Liver (tissue), 9 donors: ENCODE results near the gene ALKBH5. TPM values are rescaled to one million over a fixed set of nuclear protein-coding genes. Genes with fewer than 3 reads are reported as not detected.
A peak's percentile ranks its signal among the peaks of the same experiment; 100 is the strongest.

ENCODE experiments used
- DNase-seq: peaks from one replicate; pipeline ENCODE4 v3.0.0-alpha.2; 2017; ENCODE audit warnings: low spot score
- H3K27ac ChIP-seq, 2 donors: one replicate each; pipeline ENCODE4 v1.7.0; 2013; ENCODE audit warnings: inconsistent platforms in 2 of 2, low read length in 2 of 2, control low read depth in 1 of 2, low read depth in 1 of 2, mild to moderate bottlenecking in 1 of 2
- H3K27me3 ChIP-seq, 4 donors: one replicate each; pipeline versions ENCODE4 v1.6.1 to v1.7.0; 2013; ENCODE audit warnings: low read length in 3 of 4, inconsistent platforms in 1 of 4, mild to moderate bottlenecking in 1 of 4, moderate library complexity in 1 of 4; ENCODE audit not compliant: control insufficient read depth in 4 of 4, insufficient read depth in 4 of 4
- H3K36me3 ChIP-seq, 4 donors: one replicate each; pipeline versions ENCODE4 v1.6.1 to v1.7.0; 2013; ENCODE audit warnings: low read length in 3 of 4, mild to moderate bottlenecking in 3 of 4, low read depth in 1 of 4, moderate library complexity in 1 of 4; ENCODE audit not compliant: control insufficient read depth in 4 of 4, insufficient read depth in 3 of 4
- H3K4me1 ChIP-seq, 4 donors: one replicate each; pipeline versions ENCODE4 v1.6.1 to v1.7.0; 2013; ENCODE audit warnings: low read length in 3 of 4, mild to moderate bottlenecking in 3 of 4, moderate library complexity in 1 of 4; ENCODE audit not compliant: control insufficient read depth in 4 of 4, insufficient read depth in 4 of 4
- H3K4me3 ChIP-seq, 3 donors: one replicate each; pipeline versions ENCODE4 v1.6.1 to v1.7.0; 2013; ENCODE audit warnings: low read length in 3 of 3, control low read depth in 1 of 3, low read depth in 1 of 3, mild to moderate bottlenecking in 1 of 3
- H3K9ac ChIP-seq, 2 donors: one replicate each; pipeline ENCODE4 v1.7.0; 2013; ENCODE audit warnings: low read length in 2 of 2, mild to moderate bottlenecking in 2 of 2, moderate library complexity in 2 of 2, control low read depth in 1 of 2, low read depth in 1 of 2
- H3K9me3 ChIP-seq, 4 donors: one replicate each; pipeline versions ENCODE4 v1.6.1 to v1.7.0; 2013; ENCODE audit warnings: low read length in 3 of 4; ENCODE audit not compliant: control insufficient read depth in 4 of 4
- EGR1 ChIP-seq, 2 donors: IDR thresholded peaks; 2 replicates each; pipeline ENCODE4 v1.6.1; 2016 to 2018; ENCODE audit warnings: antibody characterized with exemption in 2 of 2, low read depth in 2 of 2
- FOXA2 ChIP-seq: IDR thresholded peaks from 2 replicates; pipeline ENCODE4 v1.6.1; 2016; ENCODE audit warnings: antibody characterized with exemption
- GABPA ChIP-seq, 2 donors: IDR thresholded peaks in 1 of 2; conservative IDR thresholded peaks in 1 of 2; 2 replicates each; pipeline ENCODE4 v1.6.1; 2016; ENCODE audit warnings: antibody characterized with exemption in 2 of 2, mild to moderate bottlenecking in 1 of 2, moderate library complexity in 1 of 2
- HNF4A ChIP-seq, 2 donors: conservative IDR thresholded peaks; 2 replicates each; pipeline ENCODE4 v1.6.1; 2016; ENCODE audit warnings: antibody characterized with exemption in 2 of 2, mild to moderate bottlenecking in 2 of 2
- HNF4G ChIP-seq: IDR thresholded peaks from 2 replicates; pipeline ENCODE4 v1.6.1; 2016; ENCODE audit warnings: antibody characterized with exemption
- RAD21 ChIP-seq, 2 donors: IDR thresholded peaks; 2 replicates each; pipeline ENCODE4 v1.6.1; 2016; ENCODE audit warnings: antibody characterized with exemption in 2 of 2, mild to moderate bottlenecking in 2 of 2
- SP1 ChIP-seq: IDR thresholded peaks from 2 replicates; pipeline ENCODE4 v1.6.1; 2018; ENCODE audit warnings: antibody characterized with exemption, mild to moderate bottlenecking
- YY1 ChIP-seq: IDR thresholded peaks from 2 replicates; pipeline ENCODE4 v1.6.1; 2016; ENCODE audit warnings: antibody characterized with exemption, mild to moderate bottlenecking
- WGBS: extraction: QIAGEN DNeasy Blood & Tissue Kit; methylation state at CpG from one replicate; pipeline ENCODE4 v1.1.7; 2013; 5-methylcytosine and 5-hydroxymethylcytosine counted together
- polyA plus RNA-seq, 2 donors: library from polyadenylated mRNA; stranded (reverse) in 1 of 2; unstranded in 1 of 2; fragments of 200-250 nt in 1 of 2; fragments of >200 nt in 1 of 2; fragmentation: Nextera tagmentation in 1 of 2; extraction: Ambion mirVana in 1 of 2; gene quantifications; one replicate each; pipeline versions ENCODE4 v1.2.1 to v1.2.3, GENCODE V29; 2013 to 2015
- total RNA-seq, 2 donors: library from RNA; depleted of rRNA; stranded (reverse); fragments of >200 nt; gene quantifications; one replicate each; pipeline ENCODE4 v1.2.3, GENCODE V29; 2014
- TF ChIP-seq, protein P1 (sequence below): IDR thresholded peaks from 2 replicates; pipeline ENCODE4 v1.6.1; 2016; ENCODE audit warnings: antibody characterized with exemption
- TF ChIP-seq, protein P2 (sequence below): IDR thresholded peaks from 2 replicates; pipeline ENCODE4 v1.6.1; 2016; ENCODE audit warnings: antibody characterized with exemption
- TF ChIP-seq, protein P3 (sequence below): IDR thresholded peaks from 2 replicates; pipeline ENCODE4 v1.6.1; 2016; ENCODE audit warnings: antibody characterized with exemption, mild to moderate bottlenecking
- TF ChIP-seq, protein P4 (sequence below): fragments of 150-350 bp; IDR thresholded peaks from 2 replicates; pipeline ENCODE4 v1.5.1; 2017; ENCODE audit warnings: improper control_type of control experiment, low read depth, low read length; ENCODE audit not compliant: missing input control
- donor health status: healthy.
- donor health status: healthy.
- donor health status: healthy.
- donor health status: healthy.
- donor health status: healthy.

ALKBH5 gene
- total and polyA plus RNA-seq, 4 donors = 30.5 to 67.8 (median 46.3) TPM

DNA sequence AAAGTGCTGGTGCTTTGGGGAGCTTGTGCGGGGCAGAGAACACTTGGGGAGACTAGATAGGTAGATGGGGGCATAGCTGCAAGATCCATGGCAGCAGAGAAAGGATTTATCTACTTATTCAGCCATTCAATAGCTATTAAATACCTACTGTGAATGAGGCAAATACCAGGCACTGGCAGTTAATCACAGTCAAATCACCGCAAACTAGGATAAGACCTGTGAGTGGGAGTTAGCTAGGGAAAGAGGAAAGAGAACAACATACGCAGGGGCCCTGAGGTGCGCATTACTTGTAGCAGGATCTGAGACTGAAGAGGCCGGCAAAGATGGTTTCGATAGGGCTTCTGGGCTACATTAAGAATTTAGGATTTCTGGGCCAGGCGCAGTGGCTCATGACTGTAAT, 3.8 kb upstream of the ALKBH5 start:
- H3K27me3 ChIP-seq = no peaks in the 10 kb centered on the region

DNA sequence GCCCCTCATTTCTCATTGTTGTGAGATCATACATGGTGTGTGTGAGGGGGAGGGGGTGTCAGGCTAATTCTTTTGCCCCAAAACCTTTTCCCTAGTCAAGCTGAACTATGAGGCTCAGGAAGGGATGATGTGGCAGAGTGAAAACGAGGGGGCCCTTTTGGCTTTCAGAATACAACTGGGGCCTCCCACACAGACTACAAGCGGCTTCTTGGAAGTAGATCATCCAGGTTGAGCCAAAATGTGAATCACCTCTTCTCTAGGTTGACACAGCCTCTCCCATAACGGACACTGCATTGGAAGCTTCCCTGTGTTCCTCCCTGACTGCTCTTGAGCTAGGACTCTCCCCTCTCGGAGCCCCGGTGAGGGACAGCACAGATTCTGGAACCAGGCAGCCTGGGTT, 2.3 kb upstream of the ALKBH5 start:
- peak overlapping the region in 1 of 2 donors; percentile 12 for H3K9ac ChIP-seq
- TF ChIP-seq RAD21 (IDR thresholded peaks at IDR 0.05) = no peak
- peaks cover 7 to 27% (median 20%) of the 10 kb centered on the region in 4 donors for H3K4me1 ChIP-seq
- no peaks in the 10 kb centered on the region for H3K27me3 ChIP-seq
- no peaks in the 10 kb centered on the region for H3K36me3 ChIP-seq
- peak overlapping the region; percentile 96 to 99 for H3K27ac ChIP-seq
- H3K9me3 ChIP-seq = no peaks in the 10 kb centered on the region
- 78% methylated on average over 5 of the region's 5 CpGs for WGBS
- H3K4me3 ChIP-seq = no peak overlapping the region
- DNase-seq = no peak

More for the DNA sequence above, 3.8 kb upstream of the ALKBH5 start:
- TF ChIP-seq, protein P1, sequence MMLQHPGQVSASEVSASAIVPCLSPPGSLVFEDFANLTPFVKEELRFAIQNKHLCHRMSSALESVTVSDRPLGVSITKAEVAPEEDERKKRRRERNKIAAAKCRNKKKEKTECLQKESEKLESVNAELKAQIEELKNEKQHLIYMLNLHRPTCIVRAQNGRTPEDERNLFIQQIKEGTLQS = no peak
- TF ChIP-seq FOXA2 = no peak
- no peak for TF ChIP-seq GABPA (IDR thresholded peaks at IDR 0.05 in 1 of 2, conservative IDR thresholded peaks at IDR 0.05 in 1 of 2)
- no peak for TF ChIP-seq YY1
- TF ChIP-seq SP1 = no peak
- TF ChIP-seq HNF4G = no peak
- TF ChIP-seq, protein P2, sequence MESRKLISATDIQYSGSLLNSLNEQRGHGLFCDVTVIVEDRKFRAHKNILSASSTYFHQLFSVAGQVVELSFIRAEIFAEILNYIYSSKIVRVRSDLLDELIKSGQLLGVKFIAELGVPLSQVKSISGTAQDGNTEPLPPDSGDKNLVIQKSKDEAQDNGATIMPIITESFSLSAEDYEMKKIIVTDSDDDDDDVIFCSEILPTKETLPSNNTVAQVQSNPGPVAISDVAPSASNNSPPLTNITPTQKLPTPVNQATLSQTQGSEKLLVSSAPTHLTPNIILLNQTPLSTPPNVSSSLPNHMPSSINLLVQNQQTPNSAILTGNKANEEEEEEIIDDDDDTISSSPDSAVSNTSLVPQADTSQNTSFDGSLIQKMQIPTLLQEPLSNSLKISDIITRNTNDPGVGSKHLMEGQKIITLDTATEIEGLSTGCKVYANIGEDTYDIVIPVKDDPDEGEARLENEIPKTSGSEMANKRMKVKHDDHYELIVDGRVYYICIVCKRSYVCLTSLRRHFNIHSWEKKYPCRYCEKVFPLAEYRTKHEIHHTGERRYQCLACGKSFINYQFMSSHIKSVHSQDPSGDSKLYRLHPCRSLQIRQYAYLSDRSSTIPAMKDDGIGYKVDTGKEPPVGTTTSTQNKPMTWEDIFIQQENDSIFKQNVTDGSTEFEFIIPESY = no peak
- no peak for TF ChIP-seq HNF4A (conservative IDR thresholded peaks at IDR 0.05)
- TF ChIP-seq, protein P3, sequence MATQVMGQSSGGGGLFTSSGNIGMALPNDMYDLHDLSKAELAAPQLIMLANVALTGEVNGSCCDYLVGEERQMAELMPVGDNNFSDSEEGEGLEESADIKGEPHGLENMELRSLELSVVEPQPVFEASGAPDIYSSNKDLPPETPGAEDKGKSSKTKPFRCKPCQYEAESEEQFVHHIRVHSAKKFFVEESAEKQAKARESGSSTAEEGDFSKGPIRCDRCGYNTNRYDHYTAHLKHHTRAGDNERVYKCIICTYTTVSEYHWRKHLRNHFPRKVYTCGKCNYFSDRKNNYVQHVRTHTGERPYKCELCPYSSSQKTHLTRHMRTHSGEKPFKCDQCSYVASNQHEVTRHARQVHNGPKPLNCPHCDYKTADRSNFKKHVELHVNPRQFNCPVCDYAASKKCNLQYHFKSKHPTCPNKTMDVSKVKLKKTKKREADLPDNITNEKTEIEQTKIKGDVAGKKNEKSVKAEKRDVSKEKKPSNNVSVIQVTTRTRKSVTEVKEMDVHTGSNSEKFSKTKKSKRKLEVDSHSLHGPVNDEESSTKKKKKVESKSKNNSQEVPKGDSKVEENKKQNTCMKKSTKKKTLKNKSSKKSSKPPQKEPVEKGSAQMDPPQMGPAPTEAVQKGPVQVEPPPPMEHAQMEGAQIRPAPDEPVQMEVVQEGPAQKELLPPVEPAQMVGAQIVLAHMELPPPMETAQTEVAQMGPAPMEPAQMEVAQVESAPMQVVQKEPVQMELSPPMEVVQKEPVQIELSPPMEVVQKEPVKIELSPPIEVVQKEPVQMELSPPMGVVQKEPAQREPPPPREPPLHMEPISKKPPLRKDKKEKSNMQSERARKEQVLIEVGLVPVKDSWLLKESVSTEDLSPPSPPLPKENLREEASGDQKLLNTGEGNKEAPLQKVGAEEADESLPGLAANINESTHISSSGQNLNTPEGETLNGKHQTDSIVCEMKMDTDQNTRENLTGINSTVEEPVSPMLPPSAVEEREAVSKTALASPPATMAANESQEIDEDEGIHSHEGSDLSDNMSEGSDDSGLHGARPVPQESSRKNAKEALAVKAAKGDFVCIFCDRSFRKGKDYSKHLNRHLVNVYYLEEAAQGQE = no peak
- TF ChIP-seq, protein P4, sequence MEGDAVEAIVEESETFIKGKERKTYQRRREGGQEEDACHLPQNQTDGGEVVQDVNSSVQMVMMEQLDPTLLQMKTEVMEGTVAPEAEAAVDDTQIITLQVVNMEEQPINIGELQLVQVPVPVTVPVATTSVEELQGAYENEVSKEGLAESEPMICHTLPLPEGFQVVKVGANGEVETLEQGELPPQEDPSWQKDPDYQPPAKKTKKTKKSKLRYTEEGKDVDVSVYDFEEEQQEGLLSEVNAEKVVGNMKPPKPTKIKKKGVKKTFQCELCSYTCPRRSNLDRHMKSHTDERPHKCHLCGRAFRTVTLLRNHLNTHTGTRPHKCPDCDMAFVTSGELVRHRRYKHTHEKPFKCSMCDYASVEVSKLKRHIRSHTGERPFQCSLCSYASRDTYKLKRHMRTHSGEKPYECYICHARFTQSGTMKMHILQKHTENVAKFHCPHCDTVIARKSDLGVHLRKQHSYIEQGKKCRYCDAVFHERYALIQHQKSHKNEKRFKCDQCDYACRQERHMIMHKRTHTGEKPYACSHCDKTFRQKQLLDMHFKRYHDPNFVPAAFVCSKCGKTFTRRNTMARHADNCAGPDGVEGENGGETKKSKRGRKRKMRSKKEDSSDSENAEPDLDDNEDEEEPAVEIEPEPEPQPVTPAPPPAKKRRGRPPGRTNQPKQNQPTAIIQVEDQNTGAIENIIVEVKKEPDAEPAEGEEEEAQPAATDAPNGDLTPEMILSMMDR = no peak
- TF ChIP-seq EGR1 (IDR thresholded peaks at IDR 0.05; ENCODE audit: low read depth in 2 of 2) = no peak
- TF ChIP-seq RAD21 (IDR thresholded peaks at IDR 0.05) = no peak
- WGBS = 98% methylated on average over 7 of the region's 7 CpGs
- Histone ChIP-seq H3K36me3 (no peaks in the 10 kb centered on the region), H3K27ac (no peak overlapping the region), H3K9me3 (no peaks in the 10 kb centered on the region), H3K9ac (no peak overlapping the region), H3K4me3 (no peak overlapping the region), H3K4me1 (peaks cover 6 to 13% (median 9%) of the 10 kb centered on the region in 4 donors)
- no peak for DNase-seq
